HEK293 (cell line): ENCODE data around the gene RUSF1.

Experiments
- CTCF ChIA-PET: fragments of 350-600 bp; formaldehyde crosslinking; extraction: SDS; loops from one replicate; lab custom pipeline; 2021; ENCODE audit warnings: antibody characterized with exemption; lab: Yijun Ruan, JAX
- POLR2A ChIA-PET: fragments of 300-600 bp; formaldehyde crosslinking; extraction: SDS; loops from one replicate; lab custom pipeline; 2020; ENCODE audit warnings: antibody characterized with exemption, inconsistent platforms; lab: Yijun Ruan, JAX
- H3K27ac ChIP-seq: fragments of 200-500 bp; sonication (Bioruptor generic); 2 replicates; pipeline ENCODE4 v1.5.1; 2014; ENCODE audit warnings: low read depth, low read length, control low read depth, inconsistent platforms; ENCODE audit errors: extremely low read depth
- H3K36me3 ChIP-seq, 2 experiments: fragments of 200-500 bp in 1 of 2; sonication (Bioruptor generic) in 1 of 2; 1 replicate in 1 of 2; 2 replicates in 1 of 2; pipeline ENCODE4 v1.5.1; 2014 to 2017; ENCODE audit warnings: inconsistent platforms in 2 of 2, low read length in 2 of 2; ENCODE audit not compliant: control insufficient read depth in 2 of 2, insufficient read depth in 1 of 2
- H3K4me1 ChIP-seq: fragments of 200-500 bp; sonication (Bioruptor generic); 2 replicates; pipeline ENCODE4 v1.5.1; 2014; ENCODE audit warnings: mild to moderate bottlenecking, low read length, inconsistent platforms; ENCODE audit not compliant: control insufficient read depth, insufficient read depth
- H3K4me3 ChIP-seq: 2 replicates; pipeline ENCODE4 v1.5.1; 2011; ENCODE audit warnings: low read depth, mild to moderate bottlenecking, control low read depth, low read length, moderate library complexity
- H3K9me3 ChIP-seq: fragments of 200-500 bp; sonication (Bioruptor generic); 2 replicates; pipeline ENCODE4 v1.5.1; 2014; ENCODE audit warnings: low read depth, low read length, inconsistent platforms; ENCODE audit not compliant: control insufficient read depth, insufficient read depth
- GLI4 ChIP-seq: fragments of 450-650 bp; formaldehyde crosslinking; IDR thresholded peaks from 2 replicates; pipeline ENCODE4 v1.5.1; 2016; ENCODE audit warnings: missing biosample characterization, missing genetic modification characterization
- KLF16 ChIP-seq: fragments of 450-650 bp; formaldehyde crosslinking; IDR thresholded peaks from 2 replicates; pipeline ENCODE4 v1.5.1; 2017; ENCODE audit warnings: missing biosample characterization, missing genetic modification characterization
- KLF17 ChIP-seq: fragments of 450-650 bp; formaldehyde crosslinking; IDR thresholded peaks from 2 replicates; pipeline ENCODE4 v1.5.1; 2016; ENCODE audit warnings: missing biosample characterization, missing genetic modification characterization
- KLF7 ChIP-seq: fragments of 450-650 bp; formaldehyde crosslinking; IDR thresholded peaks from 2 replicates; pipeline ENCODE4 v1.5.1; 2016; ENCODE audit warnings: missing biosample characterization, missing genetic modification characterization, borderline replicate concordance
- PBX3 ChIP-seq: sonication (generic); formaldehyde crosslinking; IDR thresholded peaks from 2 replicates; pipeline ENCODE4 v1.8.1; 2022; ENCODE audit warnings: mild to moderate bottlenecking, moderate library complexity, missing genetic modification reagents
- SCRT1 ChIP-seq: fragments of 450-650 bp; formaldehyde crosslinking; IDR thresholded peaks from 2 replicates; pipeline ENCODE4 v1.5.1; 2016; ENCODE audit warnings: missing biosample characterization, missing genetic modification characterization, borderline replicate concordance
- SP7 ChIP-seq: fragments of 450-650 bp; formaldehyde crosslinking; IDR thresholded peaks from 2 replicates; pipeline ENCODE4 v1.5.1; 2016; ENCODE audit warnings: missing biosample characterization, missing genetic modification characterization
- ZBTB20 ChIP-seq: fragments of 450-650 bp; formaldehyde crosslinking; IDR thresholded peaks from 2 replicates; pipeline ENCODE4 v1.5.1; 2016; ENCODE audit warnings: missing biosample characterization, missing genetic modification characterization
- ZIC2 ChIP-seq: fragments of 450-650 bp; formaldehyde crosslinking; IDR thresholded peaks from 2 replicates; pipeline ENCODE4 v1.5.1; 2016; ENCODE audit warnings: missing biosample characterization, missing genetic modification characterization
- ZNF10 ChIP-seq: fragments of 450-650 bp; formaldehyde crosslinking; IDR thresholded peaks from 2 replicates; pipeline ENCODE4 v1.5.1; 2017; ENCODE audit warnings: missing biosample characterization, missing genetic modification characterization
- ZNF132 ChIP-seq: fragments of 450-650 bp; formaldehyde crosslinking; IDR thresholded peaks from 2 replicates; pipeline ENCODE4 v1.5.1; 2017; ENCODE audit warnings: missing biosample characterization, missing genetic modification characterization, borderline replicate concordance
- ZNF146 ChIP-seq: fragments of 450-650 bp; formaldehyde crosslinking; IDR thresholded peaks from 2 replicates; pipeline ENCODE4 v1.5.1; 2016; ENCODE audit warnings: missing biosample characterization, missing genetic modification characterization
- ZNF266 ChIP-seq: fragments of 450-650 bp; formaldehyde crosslinking; IDR thresholded peaks from 2 replicates; pipeline ENCODE4 v1.5.1; 2016; ENCODE audit warnings: missing biosample characterization, missing genetic modification characterization, low read depth
- ZNF449 ChIP-seq: fragments of 450-650 bp; formaldehyde crosslinking; IDR thresholded peaks from 2 replicates; pipeline ENCODE4 v1.5.1; 2017; ENCODE audit warnings: missing biosample characterization, mild to moderate bottlenecking, missing genetic modification characterization, moderate library complexity
- ZNF561 ChIP-seq: fragments of 450-650 bp; IDR thresholded peaks from 2 replicates; pipeline ENCODE4 v1.5.1; 2018; ENCODE audit warnings: missing biosample characterization, missing genetic modification characterization, borderline replicate concordance
- ZNF580 ChIP-seq: fragments of 450-650 bp; formaldehyde crosslinking; IDR thresholded peaks from 2 replicates; pipeline ENCODE4 v1.5.1; 2016; ENCODE audit warnings: missing biosample characterization, missing genetic modification characterization
- ZNF629 ChIP-seq: fragments of 450-650 bp; formaldehyde crosslinking; IDR thresholded peaks from 2 replicates; pipeline ENCODE4 v1.5.1; 2017; ENCODE audit warnings: missing biosample characterization, missing genetic modification characterization
- ZNF660 ChIP-seq: fragments of 450-650 bp; IDR thresholded peaks from 2 replicates; pipeline ENCODE4 v1.5.1; 2018; ENCODE audit warnings: missing biosample characterization, mild to moderate bottlenecking, missing genetic modification characterization
- ZNF707 ChIP-seq: fragments of 450-650 bp; formaldehyde crosslinking; IDR thresholded peaks from 2 replicates; pipeline ENCODE4 v1.5.1; 2016; ENCODE audit warnings: missing biosample characterization, missing genetic modification characterization
- ZNF777 ChIP-seq: fragments of 450-650 bp; formaldehyde crosslinking; IDR thresholded peaks from 2 replicates; pipeline ENCODE4 v1.5.1; 2017; ENCODE audit warnings: missing biosample characterization, missing genetic modification characterization, borderline replicate concordance
- ZNF843 ChIP-seq: fragments of 450-650 bp; formaldehyde crosslinking; IDR thresholded peaks from 2 replicates; pipeline ENCODE4 v1.5.1; 2016; ENCODE audit warnings: missing biosample characterization, missing genetic modification characterization
- ZXDB ChIP-seq: fragments of 450-650 bp; formaldehyde crosslinking; IDR thresholded peaks from 2 replicates; pipeline ENCODE4 v1.5.1; 2016; ENCODE audit warnings: missing biosample characterization, missing genetic modification characterization
- TF ChIP-seq, protein P1 (sequence below): fragments of 450-650 bp; formaldehyde crosslinking; IDR thresholded peaks from 2 replicates; pipeline ENCODE4 v1.5.1; 2016; ENCODE audit warnings: missing biosample characterization, missing genetic modification characterization
- TF ChIP-seq, protein P2 (sequence below): fragments of 450-650 bp; formaldehyde crosslinking; conservative IDR thresholded peaks from 2 replicates; pipeline ENCODE4 v1.5.1; 2016; ENCODE audit warnings: low read depth, missing biosample characterization, missing genetic modification characterization

Gene RUSF1

DNA sequence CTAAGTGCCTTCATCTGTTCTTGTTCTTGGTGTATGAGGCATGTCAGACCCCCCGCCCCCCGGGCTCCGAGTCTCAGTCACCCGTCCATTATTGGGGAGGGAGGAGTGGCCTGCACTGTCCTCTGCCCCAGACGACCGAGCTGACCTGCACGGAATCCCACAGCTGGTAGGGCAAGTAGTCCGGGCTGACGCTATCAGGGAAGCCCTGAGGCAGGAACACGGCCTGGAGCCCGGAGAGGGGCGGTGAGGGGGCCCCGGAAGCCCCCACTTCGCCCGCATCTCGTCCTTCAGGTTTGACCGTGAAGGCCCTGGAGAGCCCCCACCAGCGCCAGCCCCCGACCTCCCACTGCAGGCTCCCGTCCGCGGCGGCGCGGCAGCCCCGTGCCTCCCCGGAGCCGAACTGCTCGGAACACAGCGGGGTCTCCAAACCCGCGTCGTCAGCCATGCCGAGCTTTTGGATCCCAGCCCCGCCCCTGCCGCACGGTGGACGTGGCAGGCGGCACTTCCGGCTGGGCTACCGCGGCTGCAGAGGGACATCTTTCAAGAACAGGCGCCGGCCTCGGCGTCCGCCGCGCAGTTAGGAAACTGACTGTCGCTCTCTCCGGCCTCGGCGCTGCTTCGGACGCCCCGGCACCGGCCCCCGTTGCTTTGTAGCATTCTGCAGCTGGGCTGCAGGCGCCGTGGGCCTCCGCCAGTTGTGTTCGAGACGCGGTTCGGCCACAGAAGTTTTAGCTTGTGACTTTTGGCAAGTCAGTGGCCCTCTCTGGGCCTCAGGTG lies at the start of gene RUSF1:
Gene RUSF1 (minus strand): TSS at position 463 of the 777 bp plus-strand sequence. CDS start 18 bp downstream, at position 445.
- POLR2A ChIA-PET = interaction anchor here (0.9 to 2.1 kb wide), 9 partner anchors 10 to 328 kb away, joined by 3 to 7 read pairs (median 3); partner anchors contain the start of genes ARMC5 and FUS
- Histone ChIP-seq H3K36me3 (peaks cover 0 to 7% of the 10 kb centered on the region in 2 experiments; a peak in 2 of 3 replicates), H3K27ac (peak within 1 kb of the TSS; percentile 68), H3K4me1 (no peaks in the 10 kb centered on the region), H3K4me3 (peak within 1 kb of the TSS; percentile 97), H3K9me3 (no peaks in the 10 kb centered on the region)
- CTCF ChIA-PET = interaction anchor here (0.7 to 1.5 kb wide), 2 partner anchors 50 to 361 kb away, joined by 4 to 5 read pairs; no protein-coding TSS in a partner anchor
- TF ChIP-seq KLF17 = 0 out of 2 replicates have a peak, but pooled peaks have one; percentile 21
- TF ChIP-seq ZBTB20 (tag by site-specific recombination) = peak; percentile 97
- 0 out of 2 replicates have a peak, but pooled peaks have one; percentile 29 for TF ChIP-seq ZNF843 (tag by site-specific recombination)
- TF ChIP-seq ZNF146 = 0 out of 2 replicates have a peak, but pooled peaks have one; percentile 5
- 0 out of 2 replicates have a peak, but pooled peaks have one; percentile 10 for TF ChIP-seq GLI4 (tag by site-specific recombination)
- TF ChIP-seq ZNF266 = no peak
- peak; percentile 96 for TF ChIP-seq ZXDB (tag by site-specific recombination)
- TF ChIP-seq ZNF777 (tag by site-specific recombination) = peak; percentile 22; the same call in 1 of the 2 replicates
- peak; percentile 93 for TF ChIP-seq ZNF561 (tag by site-specific recombination)
- TF ChIP-seq KLF16 = peak; percentile 83
- peak; percentile 91; the same call in 1 of the 2 replicates for TF ChIP-seq ZNF660
- peak; percentile 76 for TF ChIP-seq PBX3 (CRISPR knock-in tag)
- TF ChIP-seq, protein P1, sequence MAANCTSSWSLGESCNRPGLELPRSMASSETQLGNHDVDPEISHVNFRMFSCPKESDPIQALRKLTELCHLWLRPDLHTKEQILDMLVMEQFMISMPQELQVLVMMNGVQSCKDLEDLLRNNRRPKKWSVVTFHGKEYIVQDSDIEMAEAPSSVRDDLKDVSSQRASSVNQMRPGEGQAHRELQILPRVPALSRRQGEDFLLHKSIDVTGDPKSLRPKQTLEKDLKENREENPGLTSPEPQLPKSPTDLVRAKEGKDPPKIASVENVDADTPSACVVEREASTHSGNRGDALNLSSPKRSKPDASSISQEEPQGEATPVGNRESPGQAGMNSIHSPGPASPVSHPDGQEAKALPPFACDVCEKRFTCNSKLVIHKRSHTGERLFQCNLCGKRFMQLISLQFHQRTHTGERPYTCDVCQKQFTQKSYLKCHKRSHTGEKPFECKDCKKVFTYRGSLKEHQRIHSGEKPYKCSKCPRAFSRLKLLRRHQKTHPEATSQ (tag by site-specific recombination) = 0 out of 2 replicates have a peak, but pooled peaks have one; percentile 29
- peak; percentile 72 for TF ChIP-seq ZNF629 (tag by site-specific recombination)
- 0 out of 2 replicates have a peak, but pooled peaks have one; percentile 31 for TF ChIP-seq ZNF449 (tag by site-specific recombination)
- TF ChIP-seq KLF7 (tag by site-specific recombination) = no peak; the same call in 1 of the 2 replicates
- TF ChIP-seq ZIC2 = peak; percentile 88
- no peak for TF ChIP-seq ZNF707 (tag by site-specific recombination)
- TF ChIP-seq ZNF10 (tag by site-specific recombination) = peak; percentile 69; the same call in 1 of the 2 replicates
- TF ChIP-seq ZNF132 (tag by site-specific recombination) = no peak
- 0 out of 2 replicates have a peak, but pooled peaks have one; percentile 15 for TF ChIP-seq ZNF580 (tag by site-specific recombination)
- TF ChIP-seq SP7 (tag by site-specific recombination) = peak; percentile 76
- TF ChIP-seq, protein P2, sequence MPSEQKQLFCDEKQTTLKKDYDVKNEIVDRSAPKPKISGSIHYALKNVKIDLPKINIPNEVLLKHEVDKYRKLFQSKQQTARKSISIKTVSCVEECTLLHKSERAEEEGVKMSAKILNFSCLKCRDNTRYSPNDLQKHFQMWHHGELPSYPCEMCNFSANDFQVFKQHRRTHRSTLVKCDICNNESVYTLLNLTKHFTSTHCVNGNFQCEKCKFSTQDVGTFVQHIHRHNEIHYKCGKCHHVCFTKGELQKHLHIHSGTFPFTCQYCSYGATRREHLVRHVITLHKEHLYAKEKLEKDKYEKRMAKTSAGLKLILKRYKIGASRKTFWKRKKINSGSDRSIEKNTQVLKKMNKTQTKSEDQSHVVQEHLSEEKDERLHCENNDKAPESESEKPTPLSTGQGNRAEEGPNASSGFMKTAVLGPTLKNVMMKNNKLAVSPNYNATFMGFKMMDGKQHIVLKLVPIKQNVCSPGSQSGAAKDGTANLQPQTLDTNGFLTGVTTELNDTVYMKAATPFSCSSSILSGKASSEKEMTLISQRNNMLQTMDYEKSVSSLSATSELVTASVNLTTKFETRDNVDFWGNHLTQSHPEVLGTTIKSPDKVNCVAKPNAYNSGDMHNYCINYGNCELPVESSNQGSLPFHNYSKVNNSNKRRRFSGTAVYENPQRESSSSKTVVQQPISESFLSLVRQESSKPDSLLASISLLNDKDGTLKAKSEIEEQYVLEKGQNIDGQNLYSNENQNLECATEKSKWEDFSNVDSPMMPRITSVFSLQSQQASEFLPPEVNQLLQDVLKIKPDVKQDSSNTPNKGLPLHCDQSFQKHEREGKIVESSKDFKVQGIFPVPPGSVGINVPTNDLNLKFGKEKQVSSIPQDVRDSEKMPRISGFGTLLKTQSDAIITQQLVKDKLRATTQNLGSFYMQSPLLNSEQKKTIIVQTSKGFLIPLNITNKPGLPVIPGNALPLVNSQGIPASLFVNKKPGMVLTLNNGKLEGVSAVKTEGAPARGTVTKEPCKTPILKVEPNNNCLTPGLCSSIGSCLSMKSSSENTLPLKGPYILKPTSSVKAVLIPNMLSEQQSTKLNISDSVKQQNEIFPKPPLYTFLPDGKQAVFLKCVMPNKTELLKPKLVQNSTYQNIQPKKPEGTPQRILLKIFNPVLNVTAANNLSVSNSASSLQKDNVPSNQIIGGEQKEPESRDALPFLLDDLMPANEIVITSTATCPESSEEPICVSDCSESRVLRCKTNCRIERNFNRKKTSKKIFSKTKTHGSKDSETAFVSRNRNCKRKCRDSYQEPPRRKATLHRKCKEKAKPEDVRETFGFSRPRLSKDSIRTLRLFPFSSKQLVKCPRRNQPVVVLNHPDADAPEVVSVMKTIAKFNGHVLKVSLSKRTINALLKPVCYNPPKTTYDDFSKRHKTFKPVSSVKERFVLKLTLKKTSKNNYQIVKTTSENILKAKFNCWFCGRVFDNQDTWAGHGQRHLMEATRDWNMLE = peak; percentile 71
- TF ChIP-seq SCRT1 = no peak
